Breast epithelium (tissue), 4 donors: Measurements from ENCODE around the gene CLHC1. TPM values are rescaled to one million over a fixed set of nuclear protein-coding genes. Genes with fewer than 3 reads are reported as not detected.
"Not testable (repeated sequence)": the region's sequence is repeated elsewhere in the genome, so short reads cannot be mapped to it uniquely, and the experiment has no call there.

Experiments used
- DNase-seq, 2 donors: peaks; one replicate each; pipeline ENCODE4 v3.0.0-alpha.2; 2019; ENCODE audit warnings: low spot score in 2 of 2
- H3K27ac ChIP-seq, 2 donors: fragments of 200-600 bp; sonication (generic) in 1 of 2; one replicate each; pipeline ENCODE4 v1.5.1; 2016 to 2019; ENCODE audit warnings: mild to moderate bottlenecking in 1 of 2
- H3K27me3 ChIP-seq, 2 donors: fragments of 200-600 bp; sonication (generic) in 1 of 2; one replicate each; pipeline versions ENCODE4 v1.5.1 to v1.6.0; 2017 to 2019; ENCODE audit warnings: control low read depth in 1 of 2, mild to moderate bottlenecking in 1 of 2
- H3K36me3 ChIP-seq: fragments of 200-600 bp; one replicate; pipeline ENCODE4 v1.5.1; 2019
- H3K4me1 ChIP-seq, 2 donors: fragments of 200-600 bp; sonication (generic); one replicate each; pipeline ENCODE4 v1.5.1; 2016 to 2019; ENCODE audit warnings: control low read depth in 1 of 2
- H3K4me3 ChIP-seq, 3 donors: fragments of 200-600 bp; sonication (generic); 1 replicate in 2 of 3; 2 replicates in 1 of 3; pipeline ENCODE4 v1.5.1; 2016 to 2019; ENCODE audit warnings: mild to moderate bottlenecking in 3 of 3, moderate library complexity in 2 of 3
- H3K9me3 ChIP-seq, 2 donors: fragments of 200-600 bp; sonication (generic) in 1 of 2; one replicate each; pipeline ENCODE4 v1.5.1; 2016 to 2019; ENCODE audit warnings: control low read depth in 1 of 2
- CTCF ChIP-seq, 3 donors: fragments of 450-650 bp; IDR thresholded peaks; one replicate each; pipeline ENCODE4 v1.5.1; 2016 to 2017; ENCODE audit warnings: antibody characterized with exemption in 3 of 3, mild to moderate bottlenecking in 3 of 3, moderate library complexity in 3 of 3
- POLR2A ChIP-seq: fragments of 450-650 bp; IDR thresholded peaks from one replicate; pipeline ENCODE4 v1.6.1; 2016; ENCODE audit warnings: antibody characterized with exemption, mild to moderate bottlenecking, moderate library complexity
- POLR2AphosphoS5 ChIP-seq, 3 donors: sonication (generic); formaldehyde crosslinking; IDR thresholded peaks; one replicate each; pipeline ENCODE4 v1.6.1; 2017; ENCODE audit warnings: antibody characterized with exemption in 3 of 3
- intact Hi-C: fragments of 100-400 bp; cut with DNase I; formaldehyde crosslinking; loops from one replicate; pipeline ENCODE4 v1.15.1; 2023; ENCODE audit warnings: low total_unique reads
- total RNA-seq, 3 donors: library from RNA; depleted of rRNA; stranded (reverse); fragments of >200 nt; gene quantifications; one replicate each; pipeline ENCODE4 v1.1.0, GENCODE V29; 2016

The CLHC1 gene
- 10 to 100 TPM in 2 of 3 donors, 1 to 10 TPM in 1; 3.5 to 20.8 (median 17.7) TPM for total RNA-seq

DNA sequence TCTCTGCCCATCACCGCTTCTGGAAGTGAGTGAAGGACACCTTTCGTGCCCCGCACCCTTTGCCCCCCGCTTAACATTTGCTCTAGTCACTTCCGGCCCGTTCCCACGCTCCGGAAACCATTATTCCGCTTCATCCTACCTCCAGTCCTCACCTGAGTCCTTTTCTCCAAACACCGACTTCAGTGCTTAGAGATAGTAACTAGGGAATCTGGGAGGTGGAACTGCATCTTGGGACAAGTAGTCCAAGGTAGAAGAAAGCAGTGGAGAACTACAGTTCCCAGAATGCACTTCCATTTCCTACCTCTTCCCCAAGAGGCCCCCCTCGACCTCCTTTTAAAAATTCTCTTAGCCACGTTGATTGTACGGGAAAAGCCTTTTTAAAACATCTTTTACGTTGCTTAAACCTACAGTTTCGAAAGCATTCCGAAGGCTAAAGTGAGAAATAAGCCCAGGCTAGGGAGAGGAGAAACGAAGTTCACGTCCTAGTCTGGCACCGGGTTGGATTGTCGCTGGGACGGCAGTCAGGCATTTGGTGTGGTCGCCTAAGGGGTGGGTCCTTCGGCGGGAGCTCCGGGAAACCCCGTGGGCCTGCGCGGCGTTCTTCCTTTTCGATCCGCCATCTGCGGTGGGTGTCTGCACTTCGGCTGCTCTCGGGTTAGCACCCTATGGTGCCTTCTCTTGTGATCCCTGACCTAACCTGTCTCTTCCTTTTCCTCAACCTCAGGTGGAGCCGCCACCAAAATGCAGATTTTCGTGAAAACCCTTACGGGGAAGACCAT lies at the start of gene CLHC1, which contains the start of gene RPS27A:
TSS of gene CLHC1 (minus strand) at position 210 of the 779 bp plus-strand sequence. CDS start 9,882 bp downstream, outside the sequence.
TSS of gene RPS27A (plus strand) at position 605 of the 779 bp plus-strand sequence. CDS start at position 742, 137 bp downstream.
- Histone ChIP-seq H3K36me3 (no peaks in the 10 kb centered on the region), H3K27ac (peak within 1 kb of the TSS; percentile 91 to 97), H3K27me3 (no peaks in the 10 kb centered on the region), H3K4me1 (peaks cover 0 to 10% of the 10 kb centered on the region in 2 donors), H3K9me3 (no peaks in the 10 kb centered on the region), H3K4me3 (peak within 1 kb of the TSS; percentile 71 to 93 (median 76))
- DNase-seq: peak; percentile 83 to 87
- intact Hi-C loops: no loop called here
- TF ChIP-seq CTCF (IDR thresholded peaks at IDR 0.05) (peak in 1 of 3 donors; percentile 7), POLR2AphosphoS5 (IDR thresholded peaks at IDR 0.05) (peak; percentile 92 to 95 (median 95)), POLR2A (peak; percentile 88)

DNA sequence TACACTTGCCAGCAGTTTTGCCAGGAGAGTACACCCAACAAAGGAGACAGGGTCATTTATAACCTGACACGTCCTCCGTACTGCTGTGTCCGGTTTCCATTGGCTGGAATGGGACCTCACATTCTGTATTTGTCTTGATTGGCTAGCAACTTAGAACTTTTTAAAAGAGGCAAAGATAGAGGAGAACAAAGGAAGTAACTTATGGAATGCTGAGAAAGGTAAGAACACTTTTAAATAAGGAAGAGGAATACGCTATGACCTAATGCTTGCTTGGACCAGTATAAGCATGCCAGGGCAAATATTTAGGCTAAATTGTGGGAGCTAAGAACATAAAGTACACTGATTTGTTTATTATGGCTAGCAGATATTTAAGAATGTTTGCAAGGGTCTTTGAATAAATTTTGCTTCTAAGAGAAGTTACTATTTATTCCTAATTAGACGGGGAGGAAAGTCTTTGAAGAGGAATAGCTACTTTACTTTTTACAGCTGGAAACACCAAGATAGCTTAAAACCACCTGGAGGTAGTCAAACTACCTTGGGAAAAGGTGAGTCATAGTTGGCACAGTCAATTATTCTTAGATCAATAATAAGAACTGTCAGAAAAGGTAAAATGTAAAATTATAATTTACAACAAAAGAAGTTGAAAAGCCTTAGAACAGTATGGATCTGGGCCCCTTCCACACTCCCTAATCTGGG lies 48.9 kb upstream of the CLHC1 start:
- DNase-seq, H3K27ac ChIP-seq, H3K4me3 ChIP-seq, H3K27me3 ChIP-seq, intact Hi-C loops, H3K4me1 ChIP-seq, H3K36me3 ChIP-seq, H3K9me3 ChIP-seq: not testable (repeated sequence)

DNA sequence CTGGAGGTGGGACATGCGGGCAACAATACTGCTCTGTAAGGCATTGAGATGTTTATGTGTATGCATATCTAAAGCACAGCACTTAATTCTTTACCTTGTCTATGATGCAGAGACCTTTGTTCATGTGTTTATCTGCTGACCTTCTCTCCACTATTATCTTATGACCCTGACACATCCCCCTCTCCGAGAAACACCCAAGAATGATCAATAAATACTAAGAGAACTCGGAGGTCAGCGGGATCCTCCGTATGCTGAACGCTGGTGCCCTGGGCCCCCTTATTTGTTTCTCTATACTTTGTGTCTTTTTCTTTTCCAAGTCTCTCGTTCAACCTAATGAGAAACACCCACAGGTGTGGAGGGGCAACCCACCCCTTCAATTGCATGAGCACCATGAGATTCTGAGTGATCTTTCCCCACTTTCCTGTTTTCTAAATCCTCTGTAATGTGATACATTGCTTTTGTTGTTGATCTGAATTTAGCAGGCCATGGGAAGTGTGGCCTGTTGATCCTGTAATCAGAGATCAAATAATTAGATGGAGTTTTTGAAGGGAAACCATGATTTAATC lies 47.8 kb upstream of the CLHC1 start:
- H3K4me1 ChIP-seq, intact Hi-C loops, H3K4me3 ChIP-seq, H3K36me3 ChIP-seq, DNase-seq, H3K27me3 ChIP-seq, H3K9me3 ChIP-seq, H3K27ac ChIP-seq: not testable (repeated sequence)

DNA sequence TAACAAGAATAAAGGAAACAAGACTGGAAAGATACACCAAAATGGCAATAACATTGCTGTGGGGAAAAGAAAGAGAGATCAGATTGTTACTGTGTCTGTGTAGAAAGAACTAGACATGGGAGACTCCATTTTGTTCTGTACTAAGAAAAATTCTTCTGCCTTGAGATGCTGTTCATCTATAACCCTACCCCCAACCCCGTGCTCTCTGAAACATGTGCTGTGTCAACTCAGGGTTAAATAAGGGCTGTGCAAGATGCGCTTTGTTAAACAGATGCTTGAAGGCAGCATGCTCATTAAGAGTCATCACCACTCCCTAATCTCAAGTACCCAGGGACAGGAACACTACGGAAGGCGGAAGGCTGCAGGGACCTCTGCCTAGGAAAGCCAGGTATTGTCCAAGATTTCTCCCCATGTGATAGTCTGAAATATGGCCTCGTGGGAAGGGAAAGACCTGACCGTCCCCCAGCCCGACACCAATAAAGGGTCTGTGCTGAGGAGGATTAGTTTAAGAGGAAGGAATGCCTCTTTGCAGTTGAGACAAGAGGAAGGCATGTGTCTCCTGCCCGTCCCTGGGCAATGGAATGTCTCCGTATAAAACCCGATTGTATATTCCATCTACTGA lies 47.2 kb upstream of the CLHC1 start:
- H3K4me3 ChIP-seq, DNase-seq, H3K9me3 ChIP-seq, H3K36me3 ChIP-seq, H3K27ac ChIP-seq, intact Hi-C loops, H3K4me1 ChIP-seq, H3K27me3 ChIP-seq: not testable (repeated sequence)

- Histone ChIP-seq H3K9me3 (no peaks in the 10 kb centered on the region), H3K4me1 (no peaks in the 10 kb centered on the region), H3K27ac (no peak overlapping the region), H3K27me3 (no peaks in the 10 kb centered on the region), H3K4me3 (no peak overlapping the region), H3K36me3 (no peaks in the 10 kb centered on the region)
- no peak for DNase-seq
- TF ChIP-seq POLR2AphosphoS5 (IDR thresholded peaks at IDR 0.05) (no peak), POLR2A (no peak), CTCF (IDR thresholded peaks at IDR 0.05) (no peak)
- intact Hi-C loops: no loop called here
These were observed 45.2 kb upstream of the CLHC1 start for GRCh38 chr2:55277310-55277709.

DNA sequence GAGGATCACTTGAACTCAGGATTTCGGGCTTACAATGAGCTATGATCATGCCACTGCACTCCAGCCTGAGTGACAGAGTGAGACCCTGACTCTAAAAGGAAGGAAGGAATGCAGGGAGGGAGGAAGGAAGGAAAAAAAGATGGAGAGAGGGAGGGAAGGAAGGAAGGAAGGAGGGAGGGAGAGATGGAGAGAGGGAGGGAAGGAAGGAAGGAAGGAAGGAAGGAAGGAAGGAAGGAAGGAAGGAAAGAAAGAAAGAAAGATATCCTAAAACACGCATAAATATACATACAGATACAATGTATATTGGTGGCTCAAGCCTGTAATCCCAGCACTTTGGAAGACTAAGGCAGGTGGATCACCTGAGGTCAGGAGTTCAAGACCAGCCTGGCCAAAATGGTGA lies 42.3 kb upstream of the CLHC1 start:
- H3K4me1 ChIP-seq, DNase-seq, H3K27ac ChIP-seq, H3K27me3 ChIP-seq, H3K36me3 ChIP-seq, intact Hi-C loops, H3K9me3 ChIP-seq, H3K4me3 ChIP-seq: not testable (repeated sequence)

DNA sequence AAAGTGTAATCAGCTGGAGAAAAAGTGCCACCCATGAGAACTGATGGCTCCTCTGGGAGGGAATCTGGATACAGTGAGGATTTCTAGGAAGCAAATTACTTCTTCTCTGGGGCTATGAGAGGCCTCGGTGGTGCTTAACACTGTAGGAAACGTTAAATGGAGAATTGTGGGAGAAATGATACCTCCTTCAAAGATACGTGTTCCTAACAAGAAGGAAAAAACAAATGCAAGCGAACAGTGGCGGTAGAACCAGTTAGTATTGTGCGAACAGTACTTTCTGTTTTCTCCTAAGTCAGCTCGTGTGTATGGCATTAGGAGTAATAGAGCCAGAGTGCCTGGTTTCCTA lies 37.5 kb upstream of the CLHC1 start:
- Histone ChIP-seq H3K27me3 (no peaks in the 10 kb centered on the region), H3K4me3 (peak overlapping the region; percentile 51 to 72 (median 66)), H3K9me3 (no peaks in the 10 kb centered on the region), H3K4me1 (no peaks in the 10 kb centered on the region), H3K36me3 (no peaks in the 10 kb centered on the region), H3K27ac (peak overlapping the region; percentile 67 to 81)
- DNase-seq: no peak
- intact Hi-C loops: no loop called here
- TF ChIP-seq CTCF (IDR thresholded peaks at IDR 0.05) (no peak), POLR2A (no peak), POLR2AphosphoS5 (IDR thresholded peaks at IDR 0.05) (no peak)
